ENCODE measurements around the gene CRMP1. TPM values are rescaled to one million over a fixed set of nuclear protein-coding genes. Genes with fewer than 3 reads are reported as not detected.

The CRMP1 gene
- total RNA-seq, 1 donor = under 0.01 TPM

DNA sequence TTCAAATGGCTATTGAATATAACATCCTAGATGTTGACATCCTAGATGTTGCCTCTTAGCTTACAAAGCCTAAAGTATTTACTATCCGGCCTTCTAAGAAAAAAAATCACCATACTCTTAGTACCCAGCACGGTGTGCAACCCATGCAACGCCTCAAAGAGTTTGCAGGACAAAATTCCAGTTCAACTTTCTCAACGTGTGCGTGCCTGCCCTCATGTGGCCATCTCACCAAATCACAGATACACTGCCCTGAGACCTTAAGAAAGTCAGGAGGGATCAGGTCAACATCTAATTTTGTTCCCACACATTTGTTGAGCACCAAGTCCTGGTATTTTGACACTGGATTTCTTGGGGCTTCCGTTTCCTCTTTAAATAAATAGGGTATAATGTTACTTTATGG lies 68.3 kb downstream of the CRMP1 start:
- Histone ChIP-seq H3K27me3 (ENCODE audit: insufficient read depth, low read length) (no peaks in the 10 kb centered on the region), H2AFZ (ENCODE audit: low read length) (no peak overlapping the region), H3K27ac (ENCODE audit: low read depth, low read length) (no peak overlapping the region), H3K4me3 (ENCODE audit: insufficient read depth, low read length) (no peak overlapping the region), H3K4me2 (ENCODE audit: insufficient read depth, low read length) (no peak overlapping the region), H3K4me1 (ENCODE audit: insufficient read depth, low read length) (peaks cover 7% of the 10 kb centered on the region), H3K79me2 (ENCODE audit: insufficient read depth, low read length) (no peaks in the 10 kb centered on the region), H3K36me3 (ENCODE audit: insufficient read depth, low read length) (peaks cover 54% of the 10 kb centered on the region), H3K9me3 (ENCODE audit: low read depth, low read length) (no peaks in the 10 kb centered on the region), H4K20me1 (ENCODE audit: insufficient read depth, low read length) (peaks cover 30% of the 10 kb centered on the region)
- DNase-seq (ENCODE audit: insufficient read length, low spot score, missing footprints) = peak; percentile 89
- TF ChIP-seq, protein P1, sequence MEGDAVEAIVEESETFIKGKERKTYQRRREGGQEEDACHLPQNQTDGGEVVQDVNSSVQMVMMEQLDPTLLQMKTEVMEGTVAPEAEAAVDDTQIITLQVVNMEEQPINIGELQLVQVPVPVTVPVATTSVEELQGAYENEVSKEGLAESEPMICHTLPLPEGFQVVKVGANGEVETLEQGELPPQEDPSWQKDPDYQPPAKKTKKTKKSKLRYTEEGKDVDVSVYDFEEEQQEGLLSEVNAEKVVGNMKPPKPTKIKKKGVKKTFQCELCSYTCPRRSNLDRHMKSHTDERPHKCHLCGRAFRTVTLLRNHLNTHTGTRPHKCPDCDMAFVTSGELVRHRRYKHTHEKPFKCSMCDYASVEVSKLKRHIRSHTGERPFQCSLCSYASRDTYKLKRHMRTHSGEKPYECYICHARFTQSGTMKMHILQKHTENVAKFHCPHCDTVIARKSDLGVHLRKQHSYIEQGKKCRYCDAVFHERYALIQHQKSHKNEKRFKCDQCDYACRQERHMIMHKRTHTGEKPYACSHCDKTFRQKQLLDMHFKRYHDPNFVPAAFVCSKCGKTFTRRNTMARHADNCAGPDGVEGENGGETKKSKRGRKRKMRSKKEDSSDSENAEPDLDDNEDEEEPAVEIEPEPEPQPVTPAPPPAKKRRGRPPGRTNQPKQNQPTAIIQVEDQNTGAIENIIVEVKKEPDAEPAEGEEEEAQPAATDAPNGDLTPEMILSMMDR (IDR thresholded peaks at IDR 0.05; ENCODE audit: extremely low read depth, low read depth, low read length) = peak; percentile 65

DNA sequence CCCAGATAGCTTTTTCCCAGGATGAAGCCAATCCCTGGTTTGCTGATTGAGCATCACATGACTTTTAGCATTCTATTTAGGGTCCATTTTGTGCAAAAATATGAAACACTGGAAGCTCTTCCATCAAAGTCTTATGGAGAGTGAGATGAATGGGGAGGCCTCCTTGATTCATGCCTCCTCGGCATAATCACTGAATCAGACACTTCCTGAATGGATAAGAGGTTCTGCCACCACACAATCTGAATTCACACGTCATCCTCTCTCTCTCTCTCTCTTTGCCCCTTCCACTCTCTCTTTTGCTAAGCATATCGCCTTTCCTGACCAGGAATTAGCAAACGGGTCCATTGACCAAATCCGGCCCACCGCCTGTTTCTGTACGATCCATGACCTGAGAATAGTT lies 68.7 kb downstream of the CRMP1 start:
- no peak overlapping the region for H3K27ac ChIP-seq (ENCODE audit: low read depth, low read length)
- H3K4me1 ChIP-seq (ENCODE audit: insufficient read depth, low read length) = peaks cover 7% of the 10 kb centered on the region
- no peak overlapping the region for H2AFZ ChIP-seq (ENCODE audit: low read length)
- TF ChIP-seq, protein P1 (IDR thresholded peaks at IDR 0.05; ENCODE audit: extremely low read depth, low read depth, low read length) = no peak
- H3K27me3 ChIP-seq (ENCODE audit: insufficient read depth, low read length) = no peaks in the 10 kb centered on the region
- H3K9me3 ChIP-seq (ENCODE audit: low read depth, low read length) = no peaks in the 10 kb centered on the region
- H3K79me2 ChIP-seq (ENCODE audit: insufficient read depth, low read length) = no peaks in the 10 kb centered on the region
- peak; percentile 75 for DNase-seq (ENCODE audit: insufficient read length, low spot score, missing footprints)
- H3K4me2 ChIP-seq (ENCODE audit: insufficient read depth, low read length) = no peak overlapping the region
- H3K36me3 ChIP-seq (ENCODE audit: insufficient read depth, low read length) = peaks cover 58% of the 10 kb centered on the region
- H4K20me1 ChIP-seq (ENCODE audit: insufficient read depth, low read length) = peaks cover 30% of the 10 kb centered on the region
- no peak overlapping the region for H3K4me3 ChIP-seq (ENCODE audit: insufficient read depth, low read length)

DNA sequence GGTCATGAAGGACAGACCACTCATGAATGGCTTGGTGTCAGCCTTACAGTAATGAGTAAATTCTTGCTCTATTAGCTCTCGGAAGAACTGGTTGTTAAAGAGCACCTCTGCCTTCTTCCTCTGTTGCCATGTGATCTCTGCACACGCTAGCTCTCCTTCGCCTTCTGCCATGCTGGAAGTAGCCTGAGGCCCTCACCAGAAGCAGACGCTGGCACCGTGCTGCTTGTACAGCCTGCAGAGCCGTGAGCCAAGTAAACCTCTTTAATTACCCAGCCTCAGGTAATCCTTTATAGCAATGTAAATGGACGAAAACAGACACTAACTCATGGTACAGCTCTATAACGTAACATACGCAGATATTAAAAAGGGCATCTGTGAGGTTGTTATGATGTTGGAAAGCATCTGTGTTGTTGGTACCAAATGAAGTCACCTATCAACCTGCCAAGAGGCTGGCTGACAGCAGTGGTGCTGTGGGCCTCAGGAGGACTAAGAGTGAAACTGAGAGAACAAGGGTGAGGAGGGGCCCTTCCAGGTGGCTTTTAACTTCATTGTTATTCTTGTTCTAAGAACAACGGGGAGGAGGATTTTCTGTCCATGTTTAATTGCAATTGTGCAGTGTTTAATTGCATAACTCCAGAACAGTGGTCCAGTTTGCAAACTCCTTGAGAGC lies 69.2 kb downstream of the CRMP1 start:
- Histone ChIP-seq H3K27ac (ENCODE audit: low read depth, low read length) (no peak overlapping the region), H3K27me3 (ENCODE audit: insufficient read depth, low read length) (no peaks in the 10 kb centered on the region), H3K9me3 (ENCODE audit: low read depth, low read length) (no peaks in the 10 kb centered on the region), H3K4me3 (ENCODE audit: insufficient read depth, low read length) (no peak overlapping the region), H3K36me3 (ENCODE audit: insufficient read depth, low read length) (peaks cover 61% of the 10 kb centered on the region), H2AFZ (ENCODE audit: low read length) (no peak overlapping the region), H4K20me1 (ENCODE audit: insufficient read depth, low read length) (peaks cover 30% of the 10 kb centered on the region), H3K4me2 (ENCODE audit: insufficient read depth, low read length) (no peak overlapping the region), H3K79me2 (ENCODE audit: insufficient read depth, low read length) (no peaks in the 10 kb centered on the region), H3K4me1 (ENCODE audit: insufficient read depth, low read length) (peaks cover 7% of the 10 kb centered on the region)
- no peak for DNase-seq (ENCODE audit: insufficient read length, low spot score, missing footprints)
- TF ChIP-seq, protein P1 (IDR thresholded peaks at IDR 0.05; ENCODE audit: extremely low read depth, low read depth, low read length) = no peak

DNA sequence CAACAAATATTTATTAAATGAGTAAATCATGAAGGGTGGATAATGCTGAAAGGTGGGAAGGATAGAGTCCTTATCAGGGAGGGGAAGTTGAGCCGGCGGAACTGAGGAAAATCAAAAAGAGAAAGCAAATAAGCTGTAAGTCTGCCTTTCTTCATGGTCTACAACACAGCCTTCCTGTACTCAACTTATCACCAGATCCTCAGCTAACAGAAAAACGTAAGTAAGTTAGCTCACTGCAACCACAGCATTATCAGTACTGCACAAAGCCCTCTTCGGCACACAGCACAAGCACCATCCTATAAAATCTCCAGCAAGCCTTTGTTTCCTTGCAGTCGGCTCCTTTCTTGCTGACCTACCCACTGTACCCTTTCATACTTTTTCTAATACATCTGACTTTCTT lies 70.3 kb downstream of the CRMP1 start:
- peaks cover 26% of the 10 kb centered on the region for H4K20me1 ChIP-seq (ENCODE audit: insufficient read depth, low read length)
- TF ChIP-seq, protein P1 (IDR thresholded peaks at IDR 0.05; ENCODE audit: extremely low read depth, low read depth, low read length) = no peak
- H3K79me2 ChIP-seq (ENCODE audit: insufficient read depth, low read length) = peaks cover 3% of the 10 kb centered on the region
- no peak for DNase-seq (ENCODE audit: insufficient read length, low spot score, missing footprints)
- no peak overlapping the region for H3K27ac ChIP-seq (ENCODE audit: low read depth, low read length)
- H2AFZ ChIP-seq (ENCODE audit: low read length) = no peak overlapping the region
- H3K4me1 ChIP-seq (ENCODE audit: insufficient read depth, low read length) = peaks cover 7% of the 10 kb centered on the region
- no peaks in the 10 kb centered on the region for H3K27me3 ChIP-seq (ENCODE audit: insufficient read depth, low read length)
- H3K36me3 ChIP-seq (ENCODE audit: insufficient read depth, low read length) = peaks cover 67% of the 10 kb centered on the region
- H3K4me3 ChIP-seq (ENCODE audit: insufficient read depth, low read length) = no peak overlapping the region
- H3K4me2 ChIP-seq (ENCODE audit: insufficient read depth, low read length) = no peak overlapping the region
- H3K9me3 ChIP-seq (ENCODE audit: low read depth, low read length) = no peaks in the 10 kb centered on the region
